GM19455 (cell line): ENCODE measurements around the gene ZDHHC14.
"Not testable (repeated sequence)": the region's sequence is repeated elsewhere in the genome, so short reads cannot be mapped to it uniquely, and the experiment has no call there.

Experiments used
- ATAC-seq: cut with Tn5 transposase; IDR thresholded peaks from one replicate; pipeline ENCODE4 v1.9.1; 2021; ENCODE audit not compliant: unreplicated experiment

ZDHHC14 gene

GRCh38 chr6:157561929-157562810 is 181.2 kb downstream of the ZDHHC14 start:
- peak; percentile 43 for ATAC-seq

DNA sequence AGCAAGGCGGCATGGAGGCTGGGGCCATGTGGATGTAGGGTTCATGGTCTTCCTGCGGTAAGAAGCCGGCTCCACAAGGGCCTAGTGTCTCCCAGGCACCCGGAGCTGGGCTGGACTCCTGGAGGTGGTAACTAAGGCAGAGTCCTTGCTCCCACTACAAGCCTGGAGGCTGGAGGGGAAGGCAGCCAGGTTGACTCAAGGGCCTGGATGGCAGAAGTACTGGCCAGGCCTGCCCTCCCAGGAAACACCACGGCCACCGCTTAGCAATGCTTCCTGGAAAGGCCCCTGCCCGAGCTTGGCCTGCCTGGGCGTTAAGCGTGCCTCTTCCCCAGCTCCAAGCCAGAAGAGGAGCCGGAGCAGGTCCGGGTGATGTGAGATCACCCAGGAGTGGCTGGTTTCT is 182.0 kb downstream of the ZDHHC14 start:
- no peak for ATAC-seq

GRCh38 chr6:157563611-157564284 is 182.8 kb downstream of the ZDHHC14 start:
- ATAC-seq = peak; percentile 61

GRCh38 chr6:157568702-157569101 is 187.7 kb downstream of the ZDHHC14 start:
- no peak for ATAC-seq

- ATAC-seq = peak; percentile 53
These were observed 188.6 kb downstream of the ZDHHC14 start for GRCh38 chr6:157569543-157569942.

DNA sequence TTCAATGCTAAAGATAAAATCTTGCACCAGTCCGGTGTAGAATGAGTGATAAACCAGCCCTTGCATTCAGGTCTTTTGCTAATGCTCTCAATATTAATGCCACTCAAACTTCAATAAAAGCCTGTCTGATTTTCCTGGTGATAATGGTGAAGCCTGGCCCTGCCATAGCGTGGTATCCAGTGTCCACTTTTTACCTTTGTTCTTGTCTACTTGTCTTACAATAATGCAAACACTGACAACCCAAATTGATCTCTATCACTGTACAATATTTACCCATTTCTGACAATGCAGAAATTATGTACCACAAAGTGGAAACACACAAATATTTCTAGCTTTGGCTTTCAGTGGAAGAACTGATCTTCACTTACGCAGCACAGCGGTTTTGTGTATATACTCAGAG is 189.1 kb downstream of the ZDHHC14 start:
- no peak for ATAC-seq

GRCh38 chr6:157570752-157571151 is 189.8 kb downstream of the ZDHHC14 start:
- ATAC-seq = no peak

DNA sequence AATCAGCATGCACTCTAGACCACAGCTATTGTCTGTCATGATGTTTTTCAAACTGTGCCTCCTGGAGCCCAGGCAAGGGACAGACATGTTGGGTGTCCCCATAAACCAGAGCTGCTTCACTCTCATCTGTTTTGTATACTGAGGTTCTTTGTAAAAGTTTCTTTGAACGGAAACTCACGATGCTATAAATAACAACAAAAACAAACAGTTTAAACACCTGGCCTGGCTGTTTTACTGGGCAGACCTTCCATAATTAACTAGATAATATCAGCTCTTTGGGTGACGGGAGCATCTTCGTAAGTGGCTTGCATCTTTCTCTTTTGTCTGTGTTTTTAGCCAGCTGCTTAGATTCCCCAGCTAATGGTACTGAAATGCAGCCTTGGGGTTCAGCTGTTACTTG is 190.3 kb downstream of the ZDHHC14 start:
- peak; percentile 66 for ATAC-seq

DNA sequence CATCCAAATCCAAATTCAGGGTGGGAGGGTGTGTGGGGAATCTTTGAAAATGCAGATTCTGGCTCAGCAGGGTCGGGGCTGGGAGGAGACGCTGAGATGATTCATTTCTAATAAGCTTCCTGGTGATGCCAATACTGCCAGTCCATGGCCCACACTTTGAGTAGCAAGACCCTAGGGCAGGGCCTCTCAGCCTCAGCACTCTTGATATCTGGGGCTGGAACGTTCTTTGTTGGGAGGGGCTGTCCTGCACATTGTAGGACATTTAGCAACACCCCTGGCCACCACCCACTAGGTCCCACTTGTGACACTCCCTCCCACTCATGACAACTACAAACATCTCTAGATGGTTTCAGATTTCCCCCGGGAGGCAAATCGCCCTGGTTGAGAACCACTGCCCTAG is 191.0 kb downstream of the ZDHHC14 start:
- no peak for ATAC-seq

- ATAC-seq = no peak
These were observed 193.9 kb downstream of the ZDHHC14 start for GRCh38 chr6:157574851-157575424.

DNA sequence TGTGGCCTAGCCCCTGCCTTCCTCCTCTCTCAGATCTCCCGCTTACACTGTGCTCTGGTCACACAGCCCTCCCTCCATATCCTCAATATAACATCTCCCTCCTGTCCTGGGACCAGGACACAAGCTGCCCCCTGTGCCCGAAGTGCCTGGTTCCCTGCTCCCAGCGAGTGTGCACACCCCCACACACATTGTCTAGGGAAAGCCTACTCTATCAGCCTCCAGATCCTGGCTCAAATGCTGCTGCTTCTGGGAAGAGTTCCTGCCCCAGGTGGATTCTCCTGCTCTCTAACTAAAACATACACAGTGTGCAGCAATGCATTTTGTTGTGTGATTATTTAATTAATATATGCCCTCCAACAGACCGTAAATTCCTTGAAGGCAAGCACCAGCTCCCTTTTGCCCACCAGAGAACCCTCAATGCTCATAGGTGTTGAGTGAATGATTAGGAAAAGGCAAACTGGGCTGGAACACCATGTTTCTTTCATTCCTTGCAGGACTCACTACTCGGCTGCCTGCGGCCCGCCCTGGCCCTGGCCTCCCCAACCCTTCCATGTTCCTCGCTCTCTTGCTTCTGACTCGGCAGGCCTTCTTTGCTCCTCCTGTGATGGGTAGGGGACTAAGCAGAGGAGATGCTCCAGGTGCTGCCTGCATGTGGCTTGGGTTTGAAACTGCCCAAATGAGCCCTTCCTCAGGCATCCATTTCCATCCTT is 194.6 kb downstream of the ZDHHC14 start:
- ATAC-seq = no peak

- ATAC-seq = not testable (repeated sequence)
These were observed 196.0 kb downstream of the ZDHHC14 start for GRCh38 chr6:157576991-157577390.

- ATAC-seq = not testable (repeated sequence)
These were observed 197.5 kb downstream of the ZDHHC14 start for GRCh38 chr6:157578527-157578926.

- ATAC-seq = no peak
These were observed 198.6 kb downstream of the ZDHHC14 start for GRCh38 chr6:157579467-157580031.

GRCh38 chr6:157584036-157584435 is 203.0 kb downstream of the ZDHHC14 start:
- no peak for ATAC-seq

DNA sequence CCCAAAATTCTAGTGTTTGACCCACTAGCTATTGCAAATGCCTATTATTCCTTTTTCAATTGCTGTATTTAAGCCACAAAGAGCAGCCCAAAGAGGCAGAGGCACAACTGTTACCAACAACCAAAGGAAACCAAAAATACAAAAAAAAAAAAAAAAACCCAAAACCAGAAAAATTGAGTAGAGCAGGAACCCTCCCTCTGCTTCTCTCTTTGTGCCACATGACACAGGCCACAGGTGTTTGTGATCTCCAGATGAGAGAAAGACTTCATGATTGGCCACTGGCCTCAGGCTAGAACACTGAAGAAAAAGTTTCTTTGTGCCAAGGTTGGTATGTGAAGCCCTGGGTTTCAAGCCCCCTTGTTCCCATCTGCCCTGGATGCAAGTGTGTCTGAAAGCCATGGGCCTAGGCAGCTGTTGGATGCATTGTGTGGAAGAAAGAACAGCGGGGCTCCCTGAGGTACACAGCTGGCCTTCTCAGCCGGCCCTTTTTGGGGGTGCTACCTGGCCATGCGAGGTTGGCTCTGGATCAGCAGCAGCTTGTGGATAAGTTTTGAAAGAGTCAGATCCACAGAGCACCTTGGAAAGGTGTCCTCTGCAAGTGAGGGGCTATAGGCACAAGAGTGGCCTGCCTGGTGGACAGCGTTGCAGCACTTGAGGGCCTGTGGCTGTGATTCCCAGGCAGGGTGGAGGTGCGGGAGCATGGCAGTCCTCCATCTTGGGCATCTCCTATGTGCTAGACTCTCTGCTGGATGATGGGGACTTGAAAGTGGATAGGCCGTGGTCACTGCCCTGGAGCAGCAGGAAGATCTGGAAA is 204.5 kb downstream of the ZDHHC14 start:
- no peak for ATAC-seq

DNA sequence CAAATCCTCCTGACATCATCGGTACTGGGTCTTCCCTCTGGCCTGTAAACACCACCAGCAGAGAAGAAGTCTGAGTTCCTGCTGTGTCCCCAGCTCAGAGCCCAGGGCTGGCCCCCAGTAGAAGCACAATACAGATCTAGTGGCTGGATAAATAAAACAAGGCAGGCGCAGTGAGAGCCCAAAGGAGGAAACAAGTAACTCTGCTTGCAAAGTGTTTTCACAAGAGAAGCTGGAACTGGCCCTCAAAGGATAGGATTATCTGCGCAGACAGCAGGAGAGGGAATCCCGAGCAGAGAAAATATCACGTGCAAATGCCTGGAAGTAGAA is 205.1 kb downstream of the ZDHHC14 start:
- ATAC-seq = no peak

GRCh38 chr6:157586476-157587126 is 205.6 kb downstream of the ZDHHC14 start:
- no peak for ATAC-seq

DNA sequence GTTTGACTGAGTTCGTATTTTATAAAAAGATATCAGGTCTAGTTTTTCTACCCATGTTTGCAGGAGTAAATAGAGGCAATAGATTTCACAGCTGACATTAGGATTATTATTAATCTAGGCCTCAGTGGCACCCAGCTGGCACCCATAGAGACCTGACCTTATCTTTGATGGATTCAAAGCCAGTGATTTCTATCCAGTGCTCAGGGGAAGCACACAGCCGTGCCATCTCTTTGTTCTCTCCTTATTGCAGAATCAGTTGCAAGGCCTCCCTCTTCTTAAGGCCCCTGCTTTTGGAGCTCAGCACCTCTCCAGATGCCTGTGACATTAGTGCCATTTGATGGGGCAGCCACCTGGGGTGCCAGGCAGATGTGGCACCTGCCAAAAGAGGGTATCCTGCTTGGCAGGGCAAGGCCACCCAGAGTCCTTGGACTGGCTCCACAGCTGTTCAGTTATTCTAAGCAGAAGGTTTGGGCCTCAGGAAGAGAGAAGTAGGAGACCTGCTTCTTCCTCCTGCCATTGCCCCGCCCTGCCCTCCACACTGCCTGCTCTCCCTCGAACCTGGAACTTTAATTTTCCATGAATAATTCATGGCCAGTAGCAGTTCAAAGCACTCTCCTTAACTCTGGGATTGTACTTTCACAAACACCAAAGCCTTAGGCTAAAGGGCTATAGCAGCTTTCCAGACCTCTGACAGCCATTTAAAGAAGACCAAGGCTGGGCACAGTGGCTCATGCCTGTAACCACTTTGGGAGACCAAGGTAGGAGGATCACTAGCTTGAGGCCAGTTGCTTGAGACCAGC is 206.3 kb downstream of the ZDHHC14 start:
- ATAC-seq = no peak
